HG03139 (cell line): ENCODE measurements around the gene CDC45.

Experiments
- ATAC-seq: cut with Tn5 transposase; IDR thresholded peaks from one replicate; pipeline ENCODE4 v1.9.1; 2021; ENCODE audit not compliant: unreplicated experiment

CDC45 gene

GRCh38 chr22:19466848-19467752 lies 12.6 kb upstream of the CDC45 start:
- no peak for ATAC-seq

GRCh38 chr22:19467912-19468311 lies 11.8 kb upstream of the CDC45 start:
- no peak for ATAC-seq

GRCh38 chr22:19469421-19469820 lies 10.3 kb upstream of the CDC45 start:
- no peak for ATAC-seq

GRCh38 chr22:19470010-19470409 lies 9.7 kb upstream of the CDC45 start:
- no peak for ATAC-seq

- ATAC-seq, result no peak
These were observed 8.1 kb upstream of the CDC45 start for GRCh38 chr22:19471572-19471971.

- no peak for ATAC-seq
These were observed 7.5 kb upstream of the CDC45 start for GRCh38 chr22:19472233-19472632.

- no peak for ATAC-seq
These were observed 6.1 kb upstream of the CDC45 start for GRCh38 chr22:19473578-19473977.

GRCh38 chr22:19476023-19476422 lies 3.7 kb upstream of the CDC45 start:
- ATAC-seq, result no peak

- ATAC-seq, result no peak
These were observed 2.2 kb upstream of the CDC45 start for GRCh38 chr22:19477321-19478044.

GRCh38 chr22:19478045-19478900 lies 1.4 kb upstream of the CDC45 start:
- ATAC-seq, result no peak

GRCh38 chr22:19478901-19479354 lies 792 bp upstream of the CDC45 start, which contains the start of gene UFD1:
Gene UFD1 (minus strand): TSS chr22:19479193. CDS start chr22:19479085, 108 bp downstream.
- ATAC-seq, result peak; percentile 37

GRCh38 chr22:19480173-19480568 lies 451 bp downstream of the CDC45 start:
- no peak for ATAC-seq

- ATAC-seq, result no peak
These were observed 1.1 kb downstream of the CDC45 start for GRCh38 chr22:19480789-19481188.

- ATAC-seq, result no peak
These were observed 2.6 kb downstream of the CDC45 start for GRCh38 chr22:19482297-19482696.

GRCh38 chr22:19483481-19484244 lies 3.9 kb downstream of the CDC45 start:
- ATAC-seq, result no peak

- no peak for ATAC-seq
These were observed 8.6 kb downstream of the CDC45 start for GRCh38 chr22:19488285-19488684.

- no peak for ATAC-seq
These were observed 9.4 kb downstream of the CDC45 start for GRCh38 chr22:19488884-19489843.

GRCh38 chr22:19490628-19491230 lies 11.0 kb downstream of the CDC45 start:
- ATAC-seq, result no peak
